Measurements from ENCODE around the gene TRIM15.
"Not testable (repeated sequence)": the region's sequence is repeated elsewhere in the genome, so short reads cannot be mapped to it uniquely, and the experiment has no call there.

DNA sequence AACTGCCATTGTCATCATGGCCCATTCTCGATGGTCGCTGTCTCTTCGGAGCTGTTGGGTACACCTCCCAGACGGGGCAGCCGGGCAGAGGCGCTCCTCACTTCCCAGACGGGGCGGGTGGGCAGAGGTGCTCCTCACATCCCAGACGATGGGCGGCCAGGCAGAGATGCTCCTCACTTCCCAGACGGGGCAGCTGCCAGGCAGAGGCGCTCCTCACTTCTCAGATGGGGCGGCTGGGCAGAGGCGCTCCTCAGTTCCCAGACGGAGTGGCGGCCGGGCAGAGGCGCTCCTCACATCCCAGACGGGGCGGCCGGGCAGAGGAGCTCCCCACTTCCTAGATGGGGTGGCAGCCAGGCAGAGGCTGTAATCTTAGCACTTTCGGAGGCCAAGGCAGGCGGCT lies 58.6 kb downstream of the TRIM15 start:
- TF ChIP-seq, protein P1, sequence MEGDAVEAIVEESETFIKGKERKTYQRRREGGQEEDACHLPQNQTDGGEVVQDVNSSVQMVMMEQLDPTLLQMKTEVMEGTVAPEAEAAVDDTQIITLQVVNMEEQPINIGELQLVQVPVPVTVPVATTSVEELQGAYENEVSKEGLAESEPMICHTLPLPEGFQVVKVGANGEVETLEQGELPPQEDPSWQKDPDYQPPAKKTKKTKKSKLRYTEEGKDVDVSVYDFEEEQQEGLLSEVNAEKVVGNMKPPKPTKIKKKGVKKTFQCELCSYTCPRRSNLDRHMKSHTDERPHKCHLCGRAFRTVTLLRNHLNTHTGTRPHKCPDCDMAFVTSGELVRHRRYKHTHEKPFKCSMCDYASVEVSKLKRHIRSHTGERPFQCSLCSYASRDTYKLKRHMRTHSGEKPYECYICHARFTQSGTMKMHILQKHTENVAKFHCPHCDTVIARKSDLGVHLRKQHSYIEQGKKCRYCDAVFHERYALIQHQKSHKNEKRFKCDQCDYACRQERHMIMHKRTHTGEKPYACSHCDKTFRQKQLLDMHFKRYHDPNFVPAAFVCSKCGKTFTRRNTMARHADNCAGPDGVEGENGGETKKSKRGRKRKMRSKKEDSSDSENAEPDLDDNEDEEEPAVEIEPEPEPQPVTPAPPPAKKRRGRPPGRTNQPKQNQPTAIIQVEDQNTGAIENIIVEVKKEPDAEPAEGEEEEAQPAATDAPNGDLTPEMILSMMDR (IDR thresholded peaks at IDR 0.05; ENCODE audit: low read length): not testable (repeated sequence)
- not testable (repeated sequence) for TF ChIP-seq EZH2 (IDR thresholded peaks at IDR 0.05; ENCODE audit: borderline replicate concordance, low read length)
